ENCODE data around the gene ZNF418. TPM values are rescaled to one million over a fixed set of nuclear protein-coding genes. Genes with fewer than 3 reads are reported as not detected.
"Not testable (repeated sequence)": the region's sequence is repeated elsewhere in the genome, so short reads cannot be mapped to it uniquely, and the experiment has no call there.

Gene ZNF418
- total RNA-seq, 2 donors from 2014 or later = 5.2 to 5.7 TPM

- Histone ChIP-seq H3K36me3 (peaks cover 27% of the 10 kb centered on the region), H3K4me3 (peak overlapping the region; percentile 96 to 99), H3K27me3 (no peaks in the 10 kb centered on the region), H3K4me1 (peaks cover 0 to 13% of the 10 kb centered on the region in 2 donors), H3K9me3 (peaks cover 0 to 24% of the 10 kb centered on the region in 2 donors), H3K27ac (no peak overlapping the region)
- no peak for DNase-seq (ENCODE audit: low spot score)
- no peak for TF ChIP-seq CTCF (IDR thresholded peaks at IDR 0.05)
Observed at GRCh38 chr19:57946316-57946715, 11.1 kb upstream of the ZNF418 start.

- peaks cover 0 to 59% of the 10 kb centered on the region in 2 donors for H3K9me3 ChIP-seq
- DNase-seq (ENCODE audit: low spot score) = no peak
- H3K4me3 ChIP-seq = no peak overlapping the region
- H3K36me3 ChIP-seq = peaks cover 40% of the 10 kb centered on the region
- H3K4me1 ChIP-seq = peaks cover 0 to 9% of the 10 kb centered on the region in 2 donors
- TF ChIP-seq CTCF (IDR thresholded peaks at IDR 0.05) = no peak
- H3K27ac ChIP-seq = no peak overlapping the region
- no peaks in the 10 kb centered on the region for H3K27me3 ChIP-seq
Observed at GRCh38 chr19:57941593-57941992, 6.4 kb upstream of the ZNF418 start.

GRCh38 chr19:57935731-57936130, 529 bp upstream of the ZNF418 start:
- TF ChIP-seq CTCF (IDR thresholded peaks at IDR 0.05) = no peak
- peaks cover 0 to 43% of the 10 kb centered on the region in 2 donors for H3K9me3 ChIP-seq
- DNase-seq (ENCODE audit: low spot score) = no peak
- peak overlapping the region in 1 of 2 donors; percentile 82 for H3K27ac ChIP-seq
- no peak overlapping the region for H3K4me3 ChIP-seq
- peaks cover 18% of the 10 kb centered on the region for H3K36me3 ChIP-seq
- H3K27me3 ChIP-seq = no peaks in the 10 kb centered on the region
- peaks cover 0 to 11% of the 10 kb centered on the region in 2 donors for H3K4me1 ChIP-seq

- Histone ChIP-seq H3K27me3 (no peaks in the 10 kb centered on the region), H3K9me3 (peaks cover 0 to 69% of the 10 kb centered on the region in 2 donors), H3K27ac (no peak overlapping the region), H3K4me1 (no peaks in the 10 kb centered on the region), H3K36me3 (peaks cover 61% of the 10 kb centered on the region), H3K4me3 (no peak overlapping the region)
- no peak for TF ChIP-seq CTCF (IDR thresholded peaks at IDR 0.05)
- DNase-seq (ENCODE audit: low spot score) = no peak
Observed at GRCh38 chr19:57927587-57927986, 7.6 kb downstream of the ZNF418 start.

- Histone ChIP-seq H3K4me3 (peak within 1 kb of the TSS; percentile 69 to 91), H3K4me1 (peaks cover 0 to 14% of the 10 kb centered on the region in 2 donors), H3K27ac (peak within 1 kb of the TSS; percentile 81 to 82)
- H3K27me3 ChIP-seq, H3K9me3 ChIP-seq, H3K36me3 ChIP-seq: not testable (repeated sequence)
- peak in 1 of 2 donors; percentile 52 for TF ChIP-seq CTCF (IDR thresholded peaks at IDR 0.05)
- DNase-seq (ENCODE audit: low spot score) = peak; percentile 91
Observed at GRCh38 chr19:57916168-57916995, 18.8 kb downstream of the ZNF418 start, which contains the start of gene ZNF417. ZNF417 (minus strand) TSS chr19:57916592; CDS start chr19:57916411, 181 bp downstream.

Data from right atrium auricular region (tissue), 2 donors.